HG03025 (cell line): ENCODE data around the gene MCRIP1.

ENCODE experiments used
- ATAC-seq: cut with Tn5 transposase; IDR thresholded peaks from one replicate; pipeline ENCODE4 v1.9.1; 2021; ENCODE audit warnings: mild to moderate bottlenecking, moderate library complexity; ENCODE audit not compliant: unreplicated experiment, low FRiP score

Gene MCRIP1

GRCh38 chr17:81822996-81823819 lies 9.9 kb downstream of the MCRIP1 start:
- ATAC-seq, result no peak

DNA sequence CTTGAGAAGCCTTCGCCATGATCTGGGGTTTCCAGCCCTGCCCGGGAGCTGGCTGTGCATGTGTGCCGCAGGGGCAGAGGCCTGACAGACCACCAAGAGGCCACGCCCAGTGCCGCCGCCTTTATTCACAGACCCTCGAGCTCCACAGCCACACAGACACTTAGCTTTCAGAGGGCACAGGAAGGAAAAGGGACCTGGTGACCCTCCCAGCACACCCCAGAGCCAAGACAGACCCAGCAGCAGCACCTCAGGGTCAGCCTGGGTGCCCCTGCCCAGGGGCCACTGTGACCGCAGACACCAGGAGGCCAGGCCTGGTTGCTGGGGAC lies 10.8 kb downstream of the MCRIP1 start:
- no peak for ATAC-seq

GRCh38 chr17:81821603-81822311 lies 11.3 kb downstream of the MCRIP1 start:
- no peak for ATAC-seq

DNA sequence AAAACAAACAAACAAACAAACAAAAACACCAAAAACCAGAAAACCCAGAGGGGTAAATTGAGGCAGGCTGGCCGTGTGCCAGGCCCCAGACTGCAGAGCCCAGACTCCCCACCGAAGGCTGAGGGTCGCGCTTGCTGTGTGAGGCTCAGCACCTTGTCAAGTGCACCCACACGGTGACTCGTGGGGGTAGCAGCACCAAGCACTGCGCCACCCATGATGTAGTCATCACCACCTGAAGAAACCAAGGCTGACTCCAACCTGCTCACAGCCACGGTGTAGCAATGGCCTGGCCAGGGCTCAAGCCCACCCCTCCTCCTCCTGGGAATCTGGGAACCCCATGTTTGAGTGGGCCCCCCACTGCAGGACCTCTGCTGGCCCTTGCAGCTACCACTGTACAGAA lies 11.9 kb downstream of the MCRIP1 start:
- ATAC-seq, result no peak

DNA sequence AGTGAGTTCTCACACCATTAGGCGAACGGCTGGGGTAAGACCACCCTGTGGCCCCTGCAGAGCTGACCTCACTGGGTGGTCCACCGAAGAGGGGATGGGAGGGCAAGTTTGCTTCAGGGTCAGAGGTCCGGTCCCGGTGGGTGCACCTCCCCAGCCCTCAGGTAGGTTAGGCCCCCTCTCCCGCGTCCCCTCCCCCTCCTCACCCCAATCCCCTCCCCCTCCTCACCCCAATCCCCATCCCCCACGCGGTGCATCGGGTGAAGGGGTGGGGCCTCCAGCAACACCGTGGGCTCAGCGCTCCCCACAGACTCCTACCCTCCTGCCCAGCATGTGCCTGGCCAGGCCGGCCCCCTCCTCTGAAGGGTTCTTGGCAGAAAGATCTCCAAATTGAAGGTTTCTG lies 13.4 kb downstream of the MCRIP1 start:
- no peak for ATAC-seq

GRCh38 chr17:81817758-81818147 lies 15.3 kb downstream of the MCRIP1 start:
- ATAC-seq, result no peak

DNA sequence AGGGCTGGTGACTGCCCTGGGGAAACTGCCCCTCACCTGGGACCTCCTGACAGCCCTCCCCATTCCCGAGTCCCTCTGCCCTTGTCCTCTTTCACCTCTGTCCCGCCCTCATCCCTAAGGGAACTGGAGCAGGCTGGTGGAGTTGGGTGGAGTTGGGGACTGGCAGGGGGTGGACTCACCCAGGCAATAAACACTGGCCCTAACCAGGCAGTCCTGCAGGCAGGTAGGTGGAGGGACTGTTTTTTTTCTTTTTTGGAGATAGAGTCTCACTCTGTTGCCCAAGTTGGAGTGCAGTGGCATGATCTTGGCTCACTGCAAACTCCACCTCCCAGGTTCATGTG lies 17.5 kb downstream of the MCRIP1 start:
- no peak for ATAC-seq

- ATAC-seq, result no peak
Measured at GRCh38 chr17:81814748-81815645, 18.1 kb downstream of the MCRIP1 start.

DNA sequence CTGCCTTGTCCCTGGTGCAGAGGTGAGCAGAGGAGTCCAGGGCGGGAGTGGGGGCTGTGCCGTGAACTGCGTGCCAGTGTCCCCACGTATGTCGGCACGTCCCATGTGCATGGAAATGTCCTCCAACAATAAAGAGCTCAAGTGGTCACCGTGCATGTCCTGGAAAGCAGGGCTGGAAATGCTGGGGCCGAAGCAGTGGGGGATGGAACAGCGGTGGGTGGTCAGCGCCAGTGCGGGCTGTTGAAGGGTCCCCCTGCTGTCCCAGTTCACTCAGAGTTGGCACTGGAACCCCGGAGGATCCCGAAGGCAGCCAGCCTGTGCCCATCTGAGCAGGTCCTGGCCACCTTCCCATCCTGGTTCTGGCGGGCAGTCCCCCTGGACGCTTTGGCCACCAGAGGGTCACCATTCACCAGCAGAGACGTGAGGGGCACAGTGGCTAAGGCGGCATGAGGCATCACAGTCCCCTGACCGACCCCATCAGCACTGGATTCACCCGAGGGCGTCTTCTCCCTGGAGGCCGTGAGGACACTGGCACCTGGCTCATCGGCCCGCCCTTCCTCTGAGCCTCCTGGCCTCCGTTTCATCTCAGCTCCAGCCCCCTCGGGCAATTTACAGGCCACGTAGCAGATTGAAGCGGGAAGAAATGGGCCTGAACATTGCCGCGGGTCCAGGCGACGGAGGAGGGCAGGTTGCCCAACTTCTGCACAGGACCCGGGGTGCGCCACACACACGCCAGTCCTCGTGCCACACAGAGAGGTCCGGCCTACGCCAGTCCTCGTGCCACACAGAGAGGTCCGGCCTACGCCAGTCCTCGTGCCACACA lies 19.0 kb downstream of the MCRIP1 start:
- no peak for ATAC-seq

GRCh38 chr17:81813371-81813684 lies 19.8 kb downstream of the MCRIP1 start:
- ATAC-seq, result no peak

GRCh38 chr17:81812571-81813370 lies 20.3 kb downstream of the MCRIP1 start:
- ATAC-seq, result no peak

DNA sequence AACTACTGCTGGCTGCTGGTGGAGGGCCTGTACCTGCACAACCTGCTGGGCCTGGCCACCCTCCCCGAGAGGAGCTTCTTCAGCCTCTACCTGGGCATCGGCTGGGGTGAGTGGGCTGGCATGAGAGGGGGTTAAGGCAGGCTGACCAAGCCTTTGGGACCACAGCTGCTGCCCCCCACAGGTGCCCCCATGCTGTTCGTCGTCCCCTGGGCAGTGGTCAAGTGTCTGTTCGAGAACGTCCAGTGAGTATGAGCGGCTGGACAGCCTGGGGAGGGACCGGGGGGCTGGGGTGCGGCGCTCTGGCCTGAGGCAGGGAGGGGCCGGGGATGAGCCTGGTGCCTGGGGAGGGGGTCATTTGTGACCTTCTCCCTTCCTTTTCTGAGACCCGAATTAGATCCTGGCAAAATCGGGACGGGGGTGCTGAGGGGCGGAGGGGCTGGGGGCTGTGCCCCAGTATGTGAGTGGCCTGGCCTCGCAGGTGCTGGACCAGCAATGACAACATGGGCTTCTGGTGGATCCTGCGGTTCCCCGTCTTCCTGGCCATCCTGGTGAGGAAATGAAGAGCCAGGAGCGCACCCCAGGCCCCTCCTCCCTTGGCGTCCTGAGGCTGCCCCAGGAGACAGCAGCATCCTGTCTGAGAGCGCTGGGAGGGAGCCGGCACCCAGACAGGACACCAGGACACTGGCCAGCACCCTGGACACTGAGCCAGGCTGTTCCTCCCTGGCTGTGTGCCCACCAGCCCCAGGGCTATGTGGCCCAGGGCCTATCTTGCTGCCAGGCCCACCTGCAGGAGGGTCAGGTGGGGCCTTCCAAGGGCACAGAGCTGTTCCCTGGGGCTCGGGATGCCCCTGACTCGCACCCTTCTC lies 21.2 kb downstream of the MCRIP1 start:
- no peak for ATAC-seq

DNA sequence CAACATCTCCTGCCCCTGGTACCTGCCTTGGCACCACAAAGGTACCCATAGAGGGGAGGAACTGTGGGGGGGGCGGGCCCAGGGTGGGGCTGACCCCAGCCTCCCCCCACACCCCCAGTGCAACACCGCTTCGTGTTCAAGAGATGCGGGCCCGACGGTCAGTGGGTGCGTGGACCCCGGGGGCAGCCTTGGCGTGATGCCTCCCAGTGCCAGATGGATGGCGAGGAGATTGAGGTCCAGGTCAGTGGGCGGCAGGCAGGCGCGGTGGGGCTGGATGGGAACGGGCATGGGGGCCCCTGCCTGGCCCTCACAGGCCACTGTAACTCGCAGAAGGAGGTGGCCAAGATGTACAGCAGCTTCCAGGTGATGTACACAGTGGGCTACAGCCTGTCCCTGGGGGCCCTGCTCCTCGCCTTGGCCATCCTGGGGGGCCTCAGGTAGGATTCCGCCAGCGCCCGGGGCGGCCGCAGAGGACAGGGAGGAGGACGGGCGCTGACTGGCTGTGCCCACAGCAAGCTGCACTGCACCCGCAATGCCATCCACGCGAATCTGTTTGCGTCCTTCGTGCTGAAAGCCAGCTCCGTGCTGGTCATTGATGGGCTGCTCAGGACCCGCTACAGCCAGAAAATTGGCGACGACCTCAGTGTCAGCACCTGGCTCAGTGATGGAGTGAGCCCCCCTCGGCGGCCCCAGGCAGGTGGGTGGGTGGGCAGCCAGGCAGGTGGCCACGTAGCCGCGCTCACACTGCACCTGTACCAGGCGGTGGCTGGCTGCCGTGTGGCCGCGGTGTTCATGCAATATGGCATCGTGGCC lies 22.0 kb downstream of the MCRIP1 start:
- no peak for ATAC-seq

- no peak for ATAC-seq
Measured at GRCh38 chr17:81810476-81810875, 22.6 kb downstream of the MCRIP1 start.

DNA sequence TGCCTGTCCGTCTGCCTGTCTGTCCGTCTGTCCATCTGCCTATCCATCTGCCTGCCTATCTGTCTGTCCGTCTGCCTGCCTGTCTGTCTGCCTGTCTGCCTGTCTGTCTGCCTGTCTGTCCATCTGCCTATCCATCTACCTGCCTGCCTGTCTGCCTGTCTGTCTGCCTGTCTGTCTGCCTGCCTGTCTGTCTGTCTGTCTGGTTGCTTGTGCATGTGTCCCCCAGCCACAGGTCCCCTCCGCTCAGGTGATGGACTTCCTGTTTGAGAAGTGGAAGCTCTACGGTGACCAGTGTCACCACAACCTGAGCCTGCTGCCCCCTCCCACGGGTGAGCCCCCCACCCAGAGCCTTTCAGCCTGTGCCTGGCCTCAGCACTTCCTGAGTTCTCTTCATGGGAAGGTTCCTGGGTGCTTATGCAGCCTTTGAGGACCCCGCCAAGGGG lies 23.5 kb downstream of the MCRIP1 start:
- ATAC-seq, result no peak

DNA sequence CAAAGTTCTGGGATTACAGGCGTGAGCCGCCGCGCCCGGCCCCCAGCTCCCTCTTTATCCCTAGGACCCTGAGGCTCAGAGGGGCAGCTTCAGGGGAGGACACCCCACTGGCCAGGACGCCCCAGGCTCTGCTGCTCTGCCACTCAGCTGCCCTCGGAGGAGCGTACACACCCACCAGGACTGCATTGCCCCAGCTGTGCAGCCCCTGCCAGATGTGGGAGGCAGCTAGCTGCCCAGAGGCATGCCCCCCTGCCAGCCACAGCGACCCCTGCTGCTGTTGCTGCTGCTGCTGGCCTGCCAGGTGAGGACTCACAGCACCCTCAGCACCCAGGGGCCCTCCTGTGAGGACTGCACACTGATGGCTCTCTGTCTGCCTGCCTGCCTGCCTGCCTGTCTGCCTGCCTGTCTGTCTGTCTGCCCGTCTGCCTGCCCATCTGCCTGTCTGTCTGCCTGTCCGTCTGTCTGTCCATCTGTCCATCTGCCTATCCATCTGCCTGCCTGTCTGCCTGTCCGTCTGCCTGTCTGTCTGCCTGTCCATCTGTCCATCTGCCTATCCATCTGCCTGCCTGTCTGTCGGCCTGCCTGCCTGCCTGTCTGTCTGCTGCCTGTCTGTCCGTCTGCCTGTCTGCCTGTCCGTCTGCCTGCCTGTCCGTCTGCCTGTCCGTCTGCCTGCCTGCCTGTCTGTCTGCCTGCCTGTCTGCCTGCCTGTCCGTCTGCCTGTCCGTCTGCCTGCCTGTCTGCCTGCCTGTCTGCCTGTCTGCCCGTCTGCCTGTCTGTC lies 24.1 kb downstream of the MCRIP1 start:
- no peak for ATAC-seq

GRCh38 chr17:81807839-81808238 lies 25.3 kb downstream of the MCRIP1 start:
- ATAC-seq, result no peak
